GM12865 (cell line): Measurements from ENCODE around the gene CPA2.

Experiments
- DNase-seq: peaks from one replicate; pipeline ENCODE4 v3.0.0; 2010; ENCODE audit warnings: low read depth
- H3K4me3 ChIP-seq: 2 replicates; pipeline ENCODE4 v1.5.1; 2011; ENCODE audit warnings: mild to moderate bottlenecking, low read depth, low read length, control low read depth
- CTCF ChIP-seq: IDR thresholded peaks from 2 replicates; pipeline ENCODE4 v1.5.1; 2011; ENCODE audit warnings: low read length, control low read depth, low read depth, inconsistent platforms; ENCODE audit not compliant: insufficient read depth; ENCODE audit errors: missing control alignments

The CPA2 gene

DNA sequence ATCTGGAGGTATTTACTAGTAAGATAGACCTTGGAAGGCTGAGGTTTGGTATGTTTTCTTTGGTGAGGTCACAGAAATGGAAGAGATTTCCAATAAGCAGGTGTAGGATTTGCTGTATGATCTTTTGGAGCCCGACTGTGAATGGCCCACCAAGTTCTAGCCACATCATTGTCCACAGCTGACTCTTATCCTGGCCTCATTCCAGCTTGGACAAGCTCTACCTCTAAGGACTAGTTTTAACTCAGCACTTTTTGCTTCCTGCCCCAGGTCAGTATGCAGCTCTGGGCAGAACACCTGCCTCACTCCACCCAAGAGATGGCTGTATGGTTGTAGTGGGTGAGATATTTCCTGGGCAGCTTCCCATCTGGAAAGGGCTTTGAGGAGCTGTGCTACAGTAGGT, 20.2 kb downstream of the CPA2 start:
- H3K4me3 ChIP-seq, result no peak overlapping the region
- no peak for TF ChIP-seq CTCF
- DNase-seq, result no peak

DNA sequence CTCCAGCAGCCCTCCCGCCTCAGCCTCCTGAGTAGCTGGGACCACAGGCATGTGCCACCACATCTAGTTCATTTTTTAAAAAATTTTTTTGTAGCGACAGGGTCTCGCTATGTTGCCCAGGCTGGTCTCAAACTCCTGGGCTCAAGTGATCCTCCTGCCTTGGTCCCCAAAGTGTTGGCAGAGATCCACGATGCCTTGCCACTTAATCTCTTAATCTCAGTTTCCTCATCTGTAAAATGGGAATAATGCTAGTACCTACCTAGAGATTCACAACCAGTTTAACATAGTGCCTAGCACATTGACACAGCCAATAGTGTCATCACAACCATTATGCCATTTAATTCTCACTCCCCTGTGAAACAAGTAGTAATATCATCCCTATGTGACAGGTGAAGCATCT, 21.5 kb downstream of the CPA2 start:
- no peak for TF ChIP-seq CTCF
- no peak for DNase-seq
- no peak overlapping the region for H3K4me3 ChIP-seq

GRCh38 chr7:130288829-130289228, 22.2 kb downstream of the CPA2 start:
- H3K4me3 ChIP-seq, result no peak overlapping the region
- DNase-seq, result no peak
- no peak for TF ChIP-seq CTCF

DNA sequence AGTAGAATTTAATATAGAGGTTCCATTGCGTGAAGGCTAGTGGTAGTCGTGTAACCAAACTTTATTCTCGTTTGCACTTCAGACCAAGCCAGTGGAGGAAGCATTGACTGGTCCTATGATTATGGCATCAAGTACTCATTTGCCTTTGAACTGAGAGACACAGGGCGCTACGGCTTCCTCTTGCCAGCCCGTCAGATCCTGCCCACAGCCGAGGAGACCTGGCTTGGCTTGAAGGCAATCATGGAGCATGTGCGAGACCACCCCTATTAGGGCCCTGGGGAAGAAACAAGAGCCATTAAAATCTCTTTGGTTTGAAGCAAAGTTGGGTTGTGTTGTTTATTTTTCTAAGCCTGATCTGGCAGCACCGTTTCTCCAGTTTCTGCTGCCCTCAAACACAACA, 22.8 kb downstream of the CPA2 start:
- DNase-seq, result no peak
- no peak overlapping the region for H3K4me3 ChIP-seq
- no peak for TF ChIP-seq CTCF

GRCh38 chr7:130290745-130291144, 24.1 kb downstream of the CPA2 start:
- TF ChIP-seq CTCF, result no peak
- H3K4me3 ChIP-seq, result no peak overlapping the region
- DNase-seq, result no peak

DNA sequence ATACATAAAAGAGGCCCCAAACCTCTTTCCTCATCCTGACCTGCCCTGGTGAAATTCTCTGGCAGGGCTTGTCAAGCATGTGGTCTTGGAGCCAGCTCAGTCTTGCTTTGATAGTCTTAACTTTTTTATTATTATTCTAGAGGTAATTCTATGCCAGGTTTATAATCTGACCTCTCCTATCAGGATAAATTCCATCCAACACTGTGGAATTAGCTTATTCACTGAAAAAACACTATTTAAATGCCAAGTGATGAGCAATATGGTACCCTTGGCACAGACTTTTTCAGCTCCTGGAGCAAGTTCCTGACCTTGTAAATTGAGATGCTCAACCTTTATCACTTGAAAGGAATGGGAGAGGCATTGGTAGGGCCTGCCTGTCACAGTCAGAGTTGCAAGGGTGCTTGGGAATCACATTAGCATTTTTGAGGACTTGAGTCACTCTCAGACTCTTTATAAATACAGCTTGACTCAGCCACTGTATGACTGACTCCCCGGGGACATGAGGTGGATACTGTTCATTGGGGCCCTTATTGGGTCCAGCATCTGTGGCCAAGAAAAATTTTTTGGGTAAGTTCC, 26.1 kb downstream of the CPA2 start, which contains the start of gene CPA4:
CPA4 (plus strand) TSS at position 480 of the 576 bp plus-strand sequence; CDS start at position 500, 20 bp downstream.
- no peak within 1 kb of the TSS for H3K4me3 ChIP-seq
- DNase-seq, result peak; percentile 32
- TF ChIP-seq CTCF, result no peak

- H3K4me3 ChIP-seq, result no peak overlapping the region
- DNase-seq, result peak; percentile 53
- no peak for TF ChIP-seq CTCF
These were observed 26.9 kb downstream of the CPA2 start for GRCh38 chr7:130293521-130293920.
